GM18520 (cell line): Measurements from ENCODE around the gene ZSCAN29.
A peak's percentile ranks its signal among the peaks of the same experiment; 100 is the strongest.
"Not testable (repeated sequence)": the region's sequence is repeated elsewhere in the genome, so short reads cannot be mapped to it uniquely, and the experiment has no call there.

ENCODE experiments used
- ATAC-seq: cut with Tn5 transposase; IDR thresholded peaks from one replicate; pipeline ENCODE4 v1.9.1; 2021; ENCODE audit not compliant: unreplicated experiment

ZSCAN29 gene

DNA sequence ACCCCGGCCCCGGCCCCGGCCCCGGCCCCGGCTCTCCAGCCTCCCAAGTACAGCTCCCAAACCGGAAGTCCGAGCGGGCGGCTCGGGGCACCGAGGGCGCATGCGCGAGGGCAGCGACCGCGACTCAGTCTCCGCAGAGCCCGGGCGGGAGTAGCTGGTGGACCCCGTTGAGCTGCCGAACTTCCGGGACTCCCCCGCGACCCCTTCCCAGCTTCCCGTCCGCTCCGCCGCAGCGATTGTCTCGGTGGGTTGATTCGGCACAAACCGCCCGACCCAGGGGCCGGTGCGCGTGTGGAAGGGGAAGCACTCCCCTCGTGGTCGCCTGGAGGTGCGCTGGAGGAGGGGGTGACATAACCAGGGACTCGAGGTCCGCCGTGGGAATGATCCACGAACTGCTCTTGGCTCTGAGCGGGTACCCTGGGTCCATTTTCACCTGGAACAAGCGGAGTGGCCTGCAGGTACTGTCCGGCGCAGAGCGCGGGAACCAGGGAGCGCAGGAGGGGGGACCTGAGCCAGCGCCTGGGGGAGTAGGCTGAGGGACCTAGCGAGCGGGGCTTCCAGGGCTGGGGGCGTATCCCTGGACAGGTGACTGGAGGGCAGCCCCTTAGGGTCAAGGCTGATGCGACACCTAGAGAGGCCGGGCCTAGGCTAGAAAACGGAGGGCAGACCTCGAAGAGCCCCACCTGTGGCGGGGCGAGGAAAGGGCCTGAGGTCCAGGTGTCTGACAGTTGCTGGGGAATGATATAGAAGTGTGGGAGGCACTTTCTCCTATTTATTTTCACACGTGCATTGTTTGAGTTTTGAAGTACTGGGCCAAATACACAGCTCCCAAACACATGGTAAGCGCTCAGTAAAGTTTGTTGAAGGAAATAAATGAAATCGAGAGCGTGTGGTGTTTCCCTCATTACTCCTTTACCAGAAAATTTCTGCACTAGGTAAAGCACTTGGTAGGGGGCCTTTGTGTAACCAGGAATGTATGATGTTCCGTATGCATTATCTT, at the start of gene ZSCAN29, which contains the start of gene TUBGCP4:
Gene ZSCAN29 (minus strand): TSS at position 69 of the 1,000 bp plus-strand sequence. CDS start 1,130 bp downstream, outside the sequence.
Gene TUBGCP4 (plus strand): TSS at position 127 of the 1,000 bp plus-strand sequence. CDS start 254 bp downstream, at position 381.
- peak; percentile 49 for ATAC-seq

DNA sequence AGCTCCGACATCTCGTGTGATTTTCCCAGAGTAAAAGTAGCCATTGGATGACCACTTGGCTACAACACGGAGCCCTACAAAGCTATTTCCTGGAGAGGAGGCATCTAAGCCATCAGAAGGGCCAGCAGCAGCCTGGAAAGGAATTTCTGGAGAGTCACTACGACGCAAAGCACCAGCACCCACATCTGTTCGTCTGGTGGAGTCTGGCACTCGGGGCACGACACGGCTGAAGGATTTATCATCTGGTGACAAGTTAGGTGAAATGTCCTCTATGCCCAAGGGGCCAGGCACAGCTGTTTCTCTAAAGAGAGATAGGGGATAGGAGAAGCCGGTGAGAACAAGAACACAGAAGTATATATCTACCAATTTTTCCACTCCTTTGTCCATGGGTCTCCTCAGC, 49.6 kb upstream of the ZSCAN29 start:
- ATAC-seq: no peak

DNA sequence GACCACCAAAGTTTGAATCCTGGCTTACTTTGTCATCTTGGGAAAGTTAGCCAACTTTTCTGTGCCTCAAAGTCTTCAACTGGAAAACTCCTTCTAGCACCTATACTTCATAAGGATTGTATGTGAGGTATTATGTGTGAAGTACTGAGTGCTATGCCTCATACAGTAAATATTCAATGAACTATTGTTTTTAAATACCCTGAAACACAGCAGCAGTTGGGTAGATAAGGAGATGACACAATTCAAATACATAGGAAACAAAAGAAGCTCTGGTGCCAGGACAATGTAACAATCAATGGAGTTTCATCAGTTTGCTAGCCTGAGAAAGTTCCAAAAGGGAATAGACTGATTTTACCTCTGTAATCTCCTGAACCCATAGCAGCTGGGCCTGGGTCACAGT, 43.4 kb upstream of the ZSCAN29 start:
- no peak for ATAC-seq

DNA sequence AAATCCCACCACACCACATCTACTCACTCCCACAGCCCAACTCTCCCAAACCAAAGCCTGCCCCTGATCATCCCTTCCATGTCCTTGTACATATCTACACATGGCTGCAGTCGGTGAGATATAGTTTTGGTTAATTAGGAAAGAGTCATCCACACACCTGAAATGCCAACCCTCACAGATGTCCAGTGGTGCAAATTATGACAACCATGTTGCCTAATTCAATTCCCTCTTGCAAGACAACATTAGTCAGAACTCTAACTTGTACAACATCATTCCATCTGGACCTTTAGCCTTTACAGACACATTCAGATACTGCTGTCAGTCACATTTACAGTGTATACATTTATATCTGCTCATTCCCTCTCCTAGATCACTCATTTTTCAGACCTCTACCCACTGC, 41.3 kb upstream of the ZSCAN29 start:
- ATAC-seq: no peak

DNA sequence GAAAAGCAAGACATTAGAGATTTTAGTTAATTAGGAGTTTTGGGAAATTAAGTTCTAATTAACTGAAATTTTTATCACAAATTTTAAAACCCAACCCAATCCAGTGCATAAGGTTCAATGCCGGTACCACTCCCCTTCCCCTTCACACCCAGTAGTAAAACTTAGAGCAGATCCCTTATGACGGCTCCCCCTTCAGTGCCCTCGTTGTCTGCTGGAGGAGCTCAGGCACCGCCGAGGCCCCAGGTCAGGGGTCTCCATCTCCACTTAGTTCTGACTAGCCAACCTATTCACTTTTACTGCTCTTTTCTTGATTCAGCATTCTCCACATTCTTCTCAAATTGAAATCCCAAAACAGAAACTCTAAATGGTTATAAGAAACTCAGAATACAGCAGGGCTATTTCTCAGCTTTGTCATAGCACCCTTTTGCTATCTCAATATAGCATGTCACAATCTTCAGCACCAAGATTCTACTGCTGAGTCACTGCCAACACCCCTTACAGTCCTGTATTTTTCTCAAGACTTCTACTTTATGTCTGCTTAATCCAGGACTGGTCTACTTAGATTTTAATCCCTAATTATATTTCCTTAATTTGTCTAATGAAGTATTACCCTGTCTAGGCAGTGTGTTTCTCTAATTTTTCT, 39.9 kb upstream of the ZSCAN29 start:
- ATAC-seq: no peak

DNA sequence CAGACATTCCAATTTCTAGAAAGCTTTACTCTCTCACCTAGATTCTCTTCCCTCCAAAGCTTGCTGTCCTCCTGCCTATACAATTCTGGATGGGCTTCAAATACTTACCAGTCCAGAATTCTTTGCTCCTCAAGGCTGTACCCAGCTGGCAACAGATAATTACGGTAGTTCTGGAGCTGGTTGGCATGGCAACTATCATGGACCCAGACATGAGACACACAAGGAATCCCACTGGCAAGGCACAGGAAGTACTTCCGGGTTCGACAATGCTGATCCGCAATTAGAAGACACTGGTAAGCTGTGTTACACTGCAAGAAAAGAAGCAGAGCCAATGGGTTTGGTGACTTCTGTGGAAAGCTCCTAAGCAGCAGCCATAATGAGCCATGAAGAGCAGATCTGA, 37.9 kb upstream of the ZSCAN29 start:
- no peak for ATAC-seq

DNA sequence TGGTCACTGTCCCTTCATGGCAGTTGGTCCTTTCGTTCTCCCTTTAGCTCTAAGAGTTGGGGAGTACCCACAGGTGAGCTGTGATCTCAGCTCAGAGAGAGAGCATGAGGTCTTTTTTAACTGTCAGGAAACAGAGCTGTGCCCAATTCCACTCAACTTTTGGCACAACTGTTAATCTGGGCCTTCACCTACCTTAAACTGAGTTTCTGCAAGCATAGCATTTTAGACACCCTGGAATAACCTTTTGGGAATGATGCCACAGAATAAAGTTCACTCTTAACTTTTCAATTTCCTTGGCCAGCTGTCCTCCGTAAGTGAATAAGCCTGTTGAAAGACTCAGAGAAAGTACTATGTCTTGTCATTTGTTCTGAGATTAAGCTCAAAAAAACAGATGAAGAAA, 36.0 kb upstream of the ZSCAN29 start:
- no peak for ATAC-seq

DNA sequence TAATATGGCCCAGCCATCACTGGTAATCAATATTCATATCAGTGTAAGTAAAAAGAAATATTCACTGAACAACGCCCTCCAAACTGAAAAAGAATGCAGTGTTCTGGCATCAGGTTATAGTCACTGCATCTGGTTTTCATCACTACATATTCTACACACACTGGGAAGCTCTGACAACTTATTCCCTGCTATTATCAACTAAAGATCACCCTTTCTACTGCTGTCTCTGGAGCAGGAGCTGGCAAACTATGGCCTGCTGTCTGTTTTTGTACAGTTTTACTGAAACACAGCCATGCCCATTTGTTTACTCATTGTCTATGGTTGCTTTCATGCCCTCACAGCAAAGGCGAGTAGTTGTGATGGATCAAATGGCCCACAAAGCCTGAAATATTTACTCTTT, 35.3 kb upstream of the ZSCAN29 start:
- no peak for ATAC-seq

DNA sequence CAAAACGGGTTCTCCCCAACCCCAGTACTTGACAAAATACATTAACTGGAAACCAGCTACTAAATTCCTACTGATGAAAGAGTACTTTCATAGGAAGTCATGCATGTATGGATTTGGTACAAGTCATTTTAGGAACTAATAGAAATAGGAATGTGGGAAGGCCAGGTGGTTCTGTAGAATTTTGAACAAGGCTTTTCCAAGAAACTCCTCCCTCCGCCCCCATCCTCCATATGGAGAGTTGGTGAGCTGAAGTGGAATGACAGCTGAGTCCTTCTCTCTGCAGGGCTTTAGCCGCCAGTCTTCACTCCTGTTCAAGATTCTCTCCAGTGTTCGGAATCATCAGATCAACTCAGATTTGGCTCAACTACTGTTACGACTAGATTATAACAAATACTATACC, 33.3 kb upstream of the ZSCAN29 start:
- no peak for ATAC-seq

DNA sequence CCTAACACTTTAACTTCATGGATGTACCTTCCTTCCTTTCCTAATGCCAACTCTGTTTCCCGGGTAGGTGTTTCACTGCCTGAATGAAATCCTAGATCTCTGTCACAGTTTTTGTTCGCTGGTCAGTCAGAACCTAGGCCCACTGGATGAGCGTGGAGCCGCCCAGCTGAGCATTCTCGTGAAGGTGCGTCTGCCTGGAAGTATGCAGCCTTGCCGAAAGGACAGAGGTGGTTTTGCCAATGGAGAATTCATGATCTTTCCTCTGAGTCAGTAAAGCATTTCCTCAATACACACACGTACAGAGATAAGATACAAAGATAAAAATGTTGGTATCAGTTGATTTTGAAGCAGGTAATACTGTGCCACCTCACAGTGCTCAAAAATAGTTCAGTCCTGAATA, 32.8 kb upstream of the ZSCAN29 start:
- ATAC-seq: no peak

DNA sequence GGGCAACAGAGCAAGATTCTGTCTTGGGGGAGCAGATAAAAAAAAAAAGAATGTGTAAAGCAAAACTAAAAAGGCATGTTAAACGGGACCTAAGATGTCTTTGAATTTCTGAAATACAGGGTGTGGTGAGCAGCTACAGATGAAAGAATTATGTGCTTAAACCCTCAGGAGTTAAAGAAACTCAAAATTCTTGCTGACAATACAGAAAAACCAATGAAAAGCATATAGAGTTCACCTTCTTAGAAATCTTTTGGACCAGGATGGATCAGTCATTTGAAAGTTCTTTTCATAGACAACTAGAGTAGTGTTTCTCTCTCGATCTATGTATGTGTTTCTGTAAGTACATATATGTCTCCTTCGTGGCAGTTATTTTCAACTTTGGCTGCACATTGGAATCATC, 31.4 kb upstream of the ZSCAN29 start:
- no peak for ATAC-seq

DNA sequence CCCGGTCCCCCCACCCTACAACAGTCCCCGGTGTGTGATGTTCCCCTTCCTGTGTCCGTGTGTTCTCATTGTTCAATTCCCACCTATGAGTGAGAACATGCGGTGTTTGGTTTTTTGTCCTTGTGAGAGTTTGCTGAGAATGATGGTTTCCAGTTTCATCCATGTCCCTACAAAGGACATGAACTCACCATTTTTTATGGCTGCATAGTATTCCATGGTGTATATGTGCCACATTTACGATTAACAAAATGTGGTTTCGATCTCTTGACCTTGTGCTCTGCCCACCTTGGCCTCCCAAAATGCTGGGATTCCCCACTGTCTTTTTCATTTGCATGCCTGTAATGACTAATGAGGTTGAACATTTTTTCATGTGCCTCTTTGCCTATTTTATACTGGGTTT, 22.7 kb upstream of the ZSCAN29 start:
- not testable (repeated sequence) for ATAC-seq

DNA sequence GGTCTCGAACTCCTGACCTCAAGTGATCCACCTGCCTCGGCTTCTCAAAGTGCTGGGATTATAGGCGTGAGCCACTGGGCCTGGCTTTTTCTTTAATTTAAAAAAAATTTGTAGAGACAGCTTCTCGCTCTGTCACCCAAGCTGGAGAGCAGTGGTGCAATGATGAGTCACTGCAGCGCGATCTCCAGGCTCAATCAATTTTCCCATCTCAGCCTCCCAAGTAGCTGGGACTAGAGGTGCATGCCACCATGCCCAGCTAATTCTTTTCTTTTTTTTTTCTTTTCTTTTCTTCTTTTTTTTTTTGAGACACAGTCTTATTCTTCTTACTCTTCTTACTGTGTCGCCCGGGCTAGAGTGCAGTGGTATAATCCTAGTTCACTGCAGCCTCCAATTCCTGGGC, 19.9 kb upstream of the ZSCAN29 start:
- ATAC-seq: no peak

DNA sequence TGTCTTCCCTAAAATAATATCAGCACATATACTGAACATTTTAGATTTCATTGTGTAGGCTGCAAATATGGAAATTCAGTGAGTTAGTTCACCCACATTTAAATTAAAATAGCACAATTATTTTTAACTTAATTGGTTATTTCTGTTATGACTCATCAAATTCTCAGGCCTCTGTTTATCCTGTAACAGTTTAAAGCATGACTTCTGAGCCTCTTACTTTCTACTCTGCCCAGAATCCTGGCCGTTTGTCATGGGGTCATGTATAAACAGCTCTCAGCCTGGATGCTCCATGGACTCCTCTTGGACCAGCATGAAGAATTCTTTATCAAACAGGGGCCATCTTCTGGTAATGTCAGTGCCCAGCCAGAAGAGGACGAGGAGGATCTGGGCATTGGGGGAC, 12.2 kb upstream of the ZSCAN29 start:
- no peak for ATAC-seq

DNA sequence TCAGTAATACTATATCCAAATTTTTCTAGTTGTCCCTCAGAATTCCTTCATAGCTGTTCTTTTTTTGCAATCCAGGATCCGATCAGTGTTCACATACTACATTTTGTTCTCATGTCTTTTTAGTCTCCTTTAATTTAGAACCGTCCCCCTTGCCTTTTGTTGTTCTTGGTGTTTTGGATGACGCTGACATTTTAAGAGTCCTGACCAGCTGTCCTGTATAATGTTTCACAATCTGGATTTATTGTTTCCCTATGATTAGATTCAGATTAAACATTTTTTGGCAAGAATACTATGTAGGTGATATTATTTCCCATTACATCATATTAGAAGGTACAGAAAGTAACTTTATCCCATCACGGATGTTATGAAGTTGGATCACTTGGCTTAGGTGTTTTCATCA, 11.5 kb upstream of the ZSCAN29 start:
- no peak for ATAC-seq

DNA sequence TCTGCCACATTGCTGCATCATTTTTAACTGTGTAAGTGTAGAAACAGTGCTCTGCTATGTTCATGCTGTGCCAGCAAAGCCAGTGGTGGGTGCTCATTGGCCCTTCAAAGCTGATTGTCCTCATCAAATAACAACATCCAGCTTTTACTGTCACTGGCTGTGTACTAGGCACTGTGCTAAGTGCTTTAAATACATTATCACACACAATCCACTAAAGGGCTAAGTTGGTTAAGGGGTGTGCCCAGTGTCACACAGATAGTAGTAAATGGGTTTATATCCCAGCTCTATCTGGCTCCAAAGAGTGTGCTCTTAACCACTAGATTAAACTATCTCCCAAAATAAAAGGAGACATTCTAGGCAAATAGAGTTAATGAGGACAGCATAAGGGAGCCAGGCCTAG, 7.8 kb upstream of the ZSCAN29 start:
- ATAC-seq: no peak

DNA sequence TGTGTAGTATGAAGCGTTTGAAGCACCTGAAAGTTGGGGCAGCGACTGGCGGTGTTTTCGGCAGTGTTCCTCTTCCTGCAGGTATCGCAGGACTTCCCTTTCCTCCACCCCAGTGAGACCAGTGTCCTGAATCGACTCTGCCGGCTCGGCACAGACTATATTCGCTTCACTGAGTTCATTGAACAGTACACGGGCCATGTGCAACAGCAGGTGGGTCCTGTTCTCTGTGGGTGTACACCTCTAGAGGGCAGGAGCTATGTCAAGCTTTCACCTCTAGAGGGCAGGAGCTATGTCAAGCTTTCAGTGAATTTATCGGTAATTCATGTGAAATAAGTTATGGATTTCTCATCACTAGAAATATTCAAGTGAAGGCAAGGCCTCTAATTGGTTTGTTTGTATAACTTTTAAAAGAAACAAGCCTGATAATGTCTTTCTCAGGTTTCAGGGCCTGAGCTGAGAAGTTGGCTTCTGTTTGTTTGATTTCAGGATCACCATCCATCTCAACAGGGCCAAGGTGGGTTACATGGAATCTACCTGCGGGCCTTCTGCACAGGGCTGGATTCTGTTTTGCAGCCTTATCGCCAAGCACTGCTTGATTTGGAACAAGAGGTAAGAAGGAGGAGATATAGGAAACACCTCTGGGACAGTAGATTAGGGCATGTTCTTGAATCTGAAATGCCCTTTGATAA, 5.3 kb upstream of the ZSCAN29 start:
- ATAC-seq: no peak

DNA sequence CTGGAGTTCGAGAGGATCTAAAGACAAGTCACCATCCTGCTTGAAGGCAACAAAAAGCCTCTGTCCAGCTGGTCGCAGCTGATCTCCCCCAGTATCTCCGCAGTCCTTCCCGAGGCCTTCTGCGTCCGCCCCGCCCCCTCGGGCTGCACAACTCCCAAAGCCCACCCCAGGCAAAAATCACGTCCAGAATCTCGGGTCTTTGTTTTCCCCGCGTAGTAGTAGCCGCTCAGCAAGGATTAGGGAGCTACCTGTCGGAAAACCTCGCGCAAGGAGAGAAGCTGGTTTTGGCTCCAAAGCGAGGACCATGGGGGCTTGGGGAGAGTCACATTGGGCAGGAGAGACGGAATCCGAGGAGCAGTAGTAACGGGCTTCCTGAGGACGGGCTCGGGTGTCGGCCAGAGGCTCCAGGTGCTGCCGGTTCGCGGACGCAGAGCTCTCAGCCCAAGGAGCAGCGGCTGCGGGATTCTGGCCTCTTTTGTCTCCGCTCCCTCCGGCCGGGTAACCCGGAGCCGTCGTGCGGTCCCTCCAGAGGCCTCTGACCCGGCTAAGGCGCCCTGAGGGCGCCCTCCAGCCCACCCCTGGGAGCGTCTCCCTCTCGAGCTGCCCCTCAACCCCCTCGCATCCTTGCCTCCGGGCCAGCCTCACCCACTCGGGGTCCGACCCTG, 401 bp downstream of the ZSCAN29 start:
- ATAC-seq: peak; percentile 9

DNA sequence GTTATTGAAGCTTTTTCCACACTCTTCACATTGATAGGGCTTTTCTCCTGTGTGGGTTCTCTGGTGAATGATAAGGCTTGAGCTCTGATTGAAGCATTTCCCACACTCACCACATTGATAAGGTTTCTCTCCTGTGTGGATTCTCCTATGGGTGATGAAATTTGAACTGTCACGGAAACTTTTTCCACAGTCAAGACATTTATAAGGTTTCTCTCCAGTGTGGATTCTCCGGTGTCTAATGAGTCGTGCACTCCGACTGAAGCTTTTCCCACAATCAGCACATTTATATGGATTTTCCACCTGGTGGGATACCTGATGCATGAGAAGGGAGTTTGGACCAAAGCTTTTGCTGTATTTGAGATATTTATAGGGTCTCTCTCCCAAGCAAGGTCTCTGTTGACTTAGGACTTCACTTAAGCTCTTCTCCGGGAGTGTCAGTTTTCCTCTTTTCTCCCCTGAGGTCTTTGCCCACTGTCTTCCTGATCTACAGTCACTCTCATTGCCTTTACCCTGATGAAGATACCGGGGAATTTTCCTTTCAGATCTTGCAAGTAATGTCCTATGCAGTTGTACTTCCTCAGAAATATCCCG, 9.4 kb downstream of the ZSCAN29 start:
- no peak for ATAC-seq

DNA sequence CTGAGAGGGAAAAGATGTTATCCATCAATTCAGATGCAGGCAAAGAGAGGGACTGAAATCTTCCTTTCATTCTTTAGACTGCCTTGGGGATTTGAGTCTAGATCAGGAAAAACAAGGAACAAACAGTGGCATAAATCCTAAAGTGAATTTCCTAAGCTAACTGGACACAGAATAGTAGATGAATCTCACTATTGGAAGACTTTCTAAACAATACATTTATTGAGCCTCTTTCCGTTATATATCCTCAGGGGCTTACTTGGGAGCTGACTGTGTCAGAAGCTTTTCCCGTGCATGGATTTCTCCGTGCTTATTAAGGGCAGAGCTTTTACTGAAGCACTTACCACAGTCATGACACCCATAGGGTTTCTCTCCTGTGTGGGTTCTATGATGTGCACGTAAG, 10.0 kb downstream of the ZSCAN29 start:
- no peak for ATAC-seq
